HCEC 1CT (cell line): Measurements from ENCODE around the gene PHF3.
A peak's percentile ranks its signal among the peaks of the same experiment; 100 is the strongest.

Experiments
- DNase-seq: peaks from one replicate; pipeline ENCODE4 v3.0.0-alpha.2; 2017

The PHF3 gene, protein sequence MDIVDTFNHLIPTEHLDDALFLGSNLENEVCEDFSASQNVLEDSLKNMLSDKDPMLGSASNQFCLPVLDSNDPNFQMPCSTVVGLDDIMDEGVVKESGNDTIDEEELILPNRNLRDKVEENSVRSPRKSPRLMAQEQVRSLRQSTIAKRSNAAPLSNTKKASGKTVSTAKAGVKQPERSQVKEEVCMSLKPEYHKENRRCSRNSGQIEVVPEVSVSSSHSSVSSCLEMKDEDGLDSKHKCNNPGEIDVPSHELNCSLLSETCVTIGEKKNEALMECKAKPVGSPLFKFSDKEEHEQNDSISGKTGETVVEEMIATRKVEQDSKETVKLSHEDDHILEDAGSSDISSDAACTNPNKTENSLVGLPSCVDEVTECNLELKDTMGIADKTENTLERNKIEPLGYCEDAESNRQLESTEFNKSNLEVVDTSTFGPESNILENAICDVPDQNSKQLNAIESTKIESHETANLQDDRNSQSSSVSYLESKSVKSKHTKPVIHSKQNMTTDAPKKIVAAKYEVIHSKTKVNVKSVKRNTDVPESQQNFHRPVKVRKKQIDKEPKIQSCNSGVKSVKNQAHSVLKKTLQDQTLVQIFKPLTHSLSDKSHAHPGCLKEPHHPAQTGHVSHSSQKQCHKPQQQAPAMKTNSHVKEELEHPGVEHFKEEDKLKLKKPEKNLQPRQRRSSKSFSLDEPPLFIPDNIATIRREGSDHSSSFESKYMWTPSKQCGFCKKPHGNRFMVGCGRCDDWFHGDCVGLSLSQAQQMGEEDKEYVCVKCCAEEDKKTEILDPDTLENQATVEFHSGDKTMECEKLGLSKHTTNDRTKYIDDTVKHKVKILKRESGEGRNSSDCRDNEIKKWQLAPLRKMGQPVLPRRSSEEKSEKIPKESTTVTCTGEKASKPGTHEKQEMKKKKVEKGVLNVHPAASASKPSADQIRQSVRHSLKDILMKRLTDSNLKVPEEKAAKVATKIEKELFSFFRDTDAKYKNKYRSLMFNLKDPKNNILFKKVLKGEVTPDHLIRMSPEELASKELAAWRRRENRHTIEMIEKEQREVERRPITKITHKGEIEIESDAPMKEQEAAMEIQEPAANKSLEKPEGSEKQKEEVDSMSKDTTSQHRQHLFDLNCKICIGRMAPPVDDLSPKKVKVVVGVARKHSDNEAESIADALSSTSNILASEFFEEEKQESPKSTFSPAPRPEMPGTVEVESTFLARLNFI (N-terminal part only)

DNA sequence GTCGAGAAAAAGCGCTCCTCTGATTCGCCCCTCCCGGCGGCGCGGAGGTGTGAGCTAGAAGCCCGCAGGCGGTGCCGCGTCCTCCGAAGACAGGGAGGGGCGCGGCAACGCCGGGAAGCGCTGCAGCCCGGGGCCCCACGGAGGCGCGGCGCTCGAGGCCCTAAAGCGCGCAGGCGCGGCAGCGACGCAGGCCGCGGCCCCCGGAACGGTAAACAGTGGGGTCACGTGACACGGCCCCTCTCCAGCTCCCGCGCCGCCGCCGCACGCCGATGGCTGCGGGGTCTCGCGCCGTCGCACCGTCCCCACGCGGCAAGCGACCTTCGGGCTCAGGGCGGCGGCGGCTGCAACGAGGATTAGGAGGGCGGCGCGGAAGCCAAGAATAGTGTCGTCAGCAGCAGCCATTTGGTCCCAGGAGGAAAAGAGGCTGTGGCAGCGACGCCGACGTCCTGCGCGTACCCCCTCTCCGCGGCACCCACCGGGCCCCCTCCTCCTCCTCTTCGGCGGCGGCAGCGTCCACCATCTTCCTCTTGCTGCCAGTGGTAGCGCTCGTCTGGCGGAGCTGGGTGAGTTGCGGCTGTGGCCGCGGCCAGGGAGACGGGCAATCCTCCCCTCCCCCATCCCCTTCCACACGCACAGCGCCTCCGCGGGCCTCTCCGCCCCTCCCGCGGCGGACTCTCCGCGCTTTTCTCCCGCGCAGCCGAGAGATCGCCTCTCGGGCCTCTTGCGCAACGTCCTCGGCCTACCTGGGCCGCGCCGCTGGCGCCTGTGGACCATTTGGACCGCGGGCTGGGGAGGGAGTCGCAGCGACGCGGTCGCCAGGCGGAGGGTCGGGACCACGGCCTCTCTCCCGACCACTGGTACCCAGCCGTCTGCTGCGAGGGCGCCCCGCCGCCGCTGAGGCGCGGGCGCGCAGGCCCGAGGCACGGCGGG, at the start of gene PHF3:
PHF3 (plus strand) TSS at position 215 of the 930 bp plus-strand sequence. CDS start 10,750 bp downstream, outside the sequence.
- DNase-seq, result peak; percentile 89

DNA sequence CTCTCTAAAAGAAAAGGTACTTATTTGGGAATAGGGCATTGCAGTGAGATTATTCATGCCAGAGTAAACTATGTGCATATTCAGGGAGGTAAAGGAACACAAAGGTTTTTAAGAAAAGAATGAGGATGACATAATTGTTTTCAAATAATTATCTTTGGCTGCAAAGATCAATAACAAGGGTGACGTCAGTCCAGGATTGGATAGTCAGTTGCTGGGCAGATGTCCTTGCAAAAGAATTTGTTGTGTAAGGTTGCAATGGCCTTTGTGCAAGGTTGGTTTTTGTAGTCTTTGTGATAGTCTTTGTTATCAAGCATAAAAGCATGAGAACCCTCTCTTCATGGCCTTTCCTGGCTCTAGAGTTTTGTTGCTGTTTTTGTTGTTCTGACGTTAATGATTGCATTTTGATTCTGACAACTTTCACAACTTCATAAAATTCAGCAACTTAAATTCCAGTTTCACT, 45.6 kb upstream of the PHF3 start:
- no peak for DNase-seq

DNA sequence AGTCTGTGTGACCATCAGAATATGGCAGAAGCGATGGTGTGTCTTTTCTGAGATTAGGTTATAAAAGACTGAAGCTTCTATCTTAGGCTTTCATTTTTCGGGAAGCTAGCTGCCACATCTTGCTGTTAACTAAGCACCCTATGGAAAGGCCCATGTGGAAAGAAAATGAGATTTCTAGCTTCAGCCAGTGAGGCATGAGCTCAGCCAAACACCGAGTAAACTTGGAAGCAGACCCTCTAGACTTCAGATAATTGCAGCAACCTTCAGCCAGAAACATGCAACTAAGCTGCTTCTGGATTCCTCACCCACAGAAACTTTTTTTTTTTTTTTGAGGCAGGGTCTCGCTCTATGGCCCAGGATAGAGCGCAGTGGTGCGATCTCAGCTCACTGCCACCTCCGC, 42.7 kb upstream of the PHF3 start:
- DNase-seq, result no peak

DNA sequence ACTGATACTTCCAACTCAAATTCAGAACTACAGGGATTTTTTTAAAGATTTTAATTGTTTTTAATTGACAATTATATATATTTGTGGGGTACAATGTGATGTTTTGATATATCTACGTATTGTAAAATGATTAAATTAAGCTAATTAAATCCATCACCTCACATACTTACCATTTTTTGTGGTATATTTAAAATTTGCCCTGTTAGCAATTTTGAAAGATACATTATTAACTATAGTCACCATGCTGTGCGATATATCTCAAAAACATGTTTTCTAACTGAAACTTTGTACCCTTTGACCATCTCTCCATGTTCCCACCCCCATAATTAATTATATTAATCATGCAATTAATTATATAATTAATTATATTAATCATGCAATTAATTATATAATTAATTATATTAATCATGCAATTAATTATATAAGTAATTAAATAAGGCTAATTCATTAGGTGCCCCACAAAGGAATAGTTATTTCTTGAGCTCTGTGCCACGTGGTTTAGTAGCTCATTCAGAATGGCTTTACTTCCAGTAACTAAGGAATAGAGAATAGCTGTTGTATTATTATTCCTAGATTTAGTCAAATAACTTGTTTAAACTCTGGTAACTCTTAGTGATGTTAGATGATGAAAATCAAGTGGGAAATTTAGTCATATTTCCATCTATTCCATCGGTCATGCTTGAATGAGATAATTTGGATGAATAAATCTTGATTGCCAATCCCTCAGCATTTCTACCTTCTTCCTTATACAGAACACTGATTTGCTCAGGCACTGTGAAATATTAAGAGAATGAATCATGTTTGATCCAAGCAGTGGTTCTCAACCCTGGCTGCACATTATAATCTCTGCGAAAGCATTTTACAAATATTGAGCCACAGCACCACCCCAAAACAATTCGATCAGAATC, 38.2 kb upstream of the PHF3 start:
- peak; percentile 17 for DNase-seq

DNA sequence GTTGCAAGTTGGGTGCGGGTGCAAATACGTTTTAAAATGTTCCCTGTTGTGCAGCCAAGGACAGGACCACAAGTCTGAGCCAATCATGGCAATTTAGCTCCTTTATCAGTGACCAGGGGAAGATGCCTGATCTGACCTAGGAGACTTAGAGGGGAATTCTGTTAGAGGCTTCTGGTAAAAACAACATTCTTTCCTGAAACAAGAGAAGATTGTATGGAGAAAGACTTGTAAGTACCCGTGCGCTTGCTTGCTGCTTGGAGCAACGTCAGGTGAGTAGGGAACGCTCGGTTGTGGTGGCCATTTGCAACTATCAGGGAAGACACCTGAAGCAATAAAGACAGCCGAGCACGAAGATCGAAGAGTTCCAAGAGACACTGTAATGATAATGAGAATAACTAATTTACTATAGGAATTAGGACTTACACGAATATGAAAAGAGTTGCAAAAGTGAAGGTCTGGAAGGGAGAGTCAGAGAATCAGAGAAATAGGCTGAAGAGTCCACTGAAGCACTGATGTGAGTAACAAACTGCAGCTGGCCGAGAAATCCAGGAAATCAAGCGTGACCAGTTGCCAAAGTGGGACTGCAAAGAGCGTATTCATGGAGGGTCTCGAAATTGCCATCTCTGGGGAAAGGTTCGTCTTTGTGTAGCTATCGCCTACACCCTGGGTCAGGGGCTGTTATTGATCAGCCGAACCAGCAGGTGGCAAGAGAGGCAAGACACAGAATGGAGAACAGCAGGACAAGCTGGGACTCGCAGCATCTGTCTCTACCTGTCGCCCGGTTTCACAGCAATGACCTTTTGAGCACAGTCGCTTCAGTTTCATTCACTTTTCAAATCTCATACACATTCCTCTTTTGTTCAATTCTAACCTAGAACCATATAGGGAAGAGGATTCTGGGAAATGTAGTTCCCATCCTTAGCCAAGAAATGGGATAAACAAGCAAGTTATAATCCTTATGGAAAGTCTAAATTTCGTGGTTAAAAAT, 37.3 kb upstream of the PHF3 start:
- peak; percentile 49 for DNase-seq

DNA sequence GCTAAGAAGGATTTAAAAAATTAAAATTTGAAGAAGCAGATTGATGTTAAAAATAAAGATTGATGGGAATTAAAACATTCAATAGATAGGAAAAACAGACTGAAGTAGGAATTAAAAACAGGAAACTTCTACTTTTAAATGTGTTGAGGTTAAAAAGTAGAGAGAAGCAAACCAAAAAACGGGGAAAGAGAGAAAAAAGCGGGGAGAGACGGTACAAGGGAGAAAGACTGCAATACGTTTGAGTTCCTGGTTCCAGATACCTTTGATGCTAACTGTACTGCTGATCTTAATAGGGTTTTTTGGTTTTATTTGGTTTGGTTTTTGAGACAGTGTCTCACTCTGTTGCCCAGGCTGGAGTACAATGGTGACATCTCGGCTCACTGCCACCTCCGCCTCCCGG, 36.4 kb upstream of the PHF3 start:
- DNase-seq, result no peak

DNA sequence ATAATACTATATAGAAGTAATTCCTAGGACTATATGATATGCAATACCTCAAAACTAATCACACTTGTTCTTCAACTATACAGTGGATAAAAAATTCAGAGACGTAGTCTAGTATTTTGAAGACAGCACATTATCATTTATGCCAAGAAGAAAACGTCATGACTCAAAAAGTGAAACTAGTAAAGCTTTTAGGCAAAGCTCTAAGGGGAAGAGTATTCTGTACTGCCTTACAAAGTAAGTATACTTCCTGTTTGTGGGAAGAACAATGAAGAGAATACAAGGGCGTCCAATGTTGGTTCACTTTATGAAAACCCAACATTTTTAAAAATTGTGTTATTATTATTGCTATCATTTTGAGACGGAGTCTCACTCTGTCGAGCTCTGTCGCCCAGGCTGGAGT, 35.5 kb upstream of the PHF3 start:
- DNase-seq, result no peak

DNA sequence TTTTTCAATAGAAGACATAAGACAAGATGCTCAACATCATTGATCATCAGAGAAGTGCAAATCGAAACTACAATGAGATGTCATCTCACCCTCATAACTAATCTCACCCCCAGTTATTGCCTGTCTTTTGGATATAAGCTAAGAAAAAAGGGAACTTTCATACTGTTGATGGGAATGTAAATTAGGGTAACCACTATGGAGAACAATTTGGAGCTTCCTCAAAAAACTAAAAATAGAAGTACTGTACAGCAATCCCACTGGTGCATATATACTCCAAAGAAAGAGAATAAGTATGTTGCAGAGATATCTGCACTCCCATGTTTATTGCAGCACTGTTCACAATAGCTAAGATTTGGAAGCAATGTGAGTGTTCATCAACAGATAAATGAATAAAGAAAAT, 26.4 kb upstream of the PHF3 start:
- DNase-seq, result no peak

DNA sequence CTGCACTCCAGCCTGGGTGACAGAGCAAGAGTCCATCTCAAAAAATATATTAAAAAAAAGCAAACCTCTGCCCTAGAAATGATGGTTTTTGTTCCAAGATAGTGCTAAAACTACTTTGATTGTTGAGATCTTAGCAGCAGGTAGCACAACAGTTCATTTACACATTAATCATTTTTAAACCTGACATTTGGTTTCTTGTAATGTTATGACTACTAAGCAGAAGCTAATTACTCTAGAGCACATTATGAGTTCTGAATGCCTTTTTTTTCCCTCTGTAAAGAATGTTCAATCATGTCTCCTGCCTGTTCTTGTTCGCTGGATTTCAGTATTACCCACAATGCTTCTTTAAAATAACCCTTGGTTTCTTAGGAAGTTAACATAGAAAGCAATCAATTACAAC, 24.7 kb upstream of the PHF3 start:
- no peak for DNase-seq

DNA sequence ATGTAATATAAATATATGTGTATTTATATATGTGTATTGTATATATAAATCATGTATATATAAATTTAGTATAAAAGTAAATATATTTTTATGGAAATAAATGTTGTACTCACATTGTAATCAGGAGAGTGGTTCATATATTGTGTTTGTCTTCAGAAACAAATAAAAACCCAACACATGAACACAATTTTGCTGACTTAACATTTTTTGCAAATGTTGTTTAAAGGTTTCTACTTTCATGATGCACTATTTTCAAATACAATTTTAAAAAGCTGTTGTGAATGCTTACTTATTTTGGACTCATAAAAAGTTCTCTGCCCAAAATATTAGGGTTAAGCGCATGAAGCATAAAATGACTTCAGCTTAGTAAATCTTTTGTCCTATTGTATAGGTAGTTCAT, 24.0 kb upstream of the PHF3 start:
- DNase-seq, result no peak

DNA sequence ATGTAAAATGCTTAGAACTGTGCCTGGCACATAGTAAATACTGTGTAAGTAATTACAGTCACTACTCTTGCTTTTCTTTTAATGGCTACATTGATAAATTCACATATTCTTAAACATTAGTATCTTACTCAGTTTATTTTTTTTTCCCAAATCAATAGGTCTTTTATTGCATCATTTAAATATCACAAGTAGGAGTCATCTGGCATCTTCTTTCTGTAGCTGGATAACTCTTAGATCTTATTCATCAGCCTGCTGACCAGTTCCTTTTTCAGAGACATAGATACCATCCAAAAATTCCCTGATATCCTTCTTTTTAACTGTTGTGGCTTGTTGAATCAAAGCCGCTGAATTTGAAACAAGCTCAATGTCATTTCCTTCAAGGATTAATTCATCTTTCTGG, 20.0 kb upstream of the PHF3 start:
- peak; percentile 42 for DNase-seq

DNA sequence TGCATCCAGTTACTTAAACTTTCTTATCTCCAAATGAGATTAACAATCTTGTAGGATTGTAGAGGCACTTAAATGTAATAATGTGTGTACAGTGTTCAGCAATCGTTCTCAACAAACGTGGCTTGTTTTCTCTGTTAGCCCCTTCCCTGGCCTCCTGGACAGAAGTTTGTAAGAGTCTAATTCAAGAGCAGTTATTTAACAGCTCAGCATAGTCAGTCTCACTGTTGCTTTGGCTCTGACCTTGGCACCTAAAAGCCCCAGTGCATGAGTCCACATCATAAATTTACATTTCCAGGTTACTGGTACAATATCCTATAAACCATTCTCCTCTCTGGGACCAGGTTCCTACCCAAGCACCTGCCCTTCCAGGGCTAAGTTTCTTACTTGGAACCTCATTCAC, 11.5 kb upstream of the PHF3 start:
- no peak for DNase-seq

DNA sequence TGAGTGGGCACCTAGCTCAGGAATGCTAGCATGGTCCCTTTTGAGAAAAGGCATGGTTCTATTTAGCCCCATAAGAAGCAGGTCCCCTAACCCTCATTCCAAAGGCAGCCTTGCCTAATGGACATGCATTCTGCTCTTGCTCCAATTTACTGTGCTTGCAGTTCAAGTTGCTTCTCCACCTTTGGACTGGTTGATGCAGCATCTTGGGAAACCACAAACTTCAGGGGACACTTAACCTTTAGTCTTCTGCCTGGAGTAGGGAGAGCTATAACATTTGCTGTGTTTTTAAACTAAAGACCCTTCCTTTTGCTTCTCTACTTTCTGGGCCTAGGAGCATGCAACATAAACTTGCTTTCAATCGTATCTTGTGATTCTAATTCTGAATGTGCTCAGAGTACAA, 5.1 kb upstream of the PHF3 start:
- no peak for DNase-seq

DNA sequence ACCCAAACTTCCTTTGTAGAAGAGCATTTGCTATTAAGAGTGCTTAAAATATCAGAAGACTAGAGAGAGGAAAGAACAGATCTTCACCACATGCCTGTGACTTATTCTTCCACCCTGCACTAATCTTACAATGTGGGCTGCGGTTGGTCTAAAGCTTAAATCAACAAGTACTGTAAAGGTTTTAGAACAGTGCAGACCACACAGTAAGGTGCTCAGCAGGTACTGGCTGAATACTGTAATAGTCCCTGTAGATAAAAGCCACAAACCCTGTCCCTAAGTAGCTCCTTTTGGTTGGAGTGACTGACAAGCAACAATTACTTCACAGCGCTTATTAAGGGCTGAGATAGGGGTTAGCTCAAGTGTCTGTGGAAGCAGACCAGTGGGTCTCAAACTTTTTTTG, 972 bp upstream of the PHF3 start:
- DNase-seq, result no peak

DNA sequence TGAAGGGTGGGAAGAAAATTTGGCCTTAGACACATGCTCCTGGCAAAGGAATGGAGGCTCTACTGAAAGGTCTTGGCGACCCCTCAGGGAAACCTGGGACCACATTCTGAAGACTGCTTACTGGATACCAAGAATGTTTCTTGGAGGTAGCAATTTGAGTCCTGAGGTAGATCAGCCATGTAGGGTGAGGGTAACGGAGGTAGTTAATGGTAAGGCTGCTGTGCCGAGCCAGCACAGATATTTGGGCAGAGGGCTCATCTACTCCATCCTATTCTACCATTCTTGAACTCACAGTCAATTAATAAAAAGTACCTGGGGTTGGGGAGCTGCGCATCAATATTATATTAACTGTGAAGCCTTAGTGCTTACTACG, 401 bp upstream of the PHF3 start:
- no peak for DNase-seq

DNA sequence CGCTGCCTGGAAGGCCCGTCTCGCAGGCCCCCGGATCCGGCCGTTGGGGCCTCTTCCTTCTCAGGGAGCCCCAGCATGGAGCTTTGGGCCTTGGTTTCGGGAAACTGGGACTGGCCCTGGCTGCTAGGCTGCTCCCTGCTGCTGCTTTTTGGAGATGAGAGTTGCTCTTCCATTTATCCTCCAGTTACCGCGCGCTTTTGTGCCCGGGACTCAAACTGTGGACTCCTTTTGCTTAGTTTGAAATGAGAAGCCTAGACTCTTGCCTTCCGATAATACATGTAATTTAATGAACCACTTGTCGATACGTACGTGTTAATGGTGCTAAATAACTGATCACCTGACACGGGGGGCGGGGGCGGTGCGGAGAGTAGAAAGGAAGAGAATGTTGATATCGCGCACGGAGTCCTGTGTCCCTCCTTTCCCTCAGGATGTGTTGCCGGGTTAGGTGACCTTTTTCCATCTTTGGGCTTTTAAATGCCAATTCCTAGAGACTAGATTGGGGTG, 968 bp downstream of the PHF3 start:
- DNase-seq, result peak; percentile 20

DNA sequence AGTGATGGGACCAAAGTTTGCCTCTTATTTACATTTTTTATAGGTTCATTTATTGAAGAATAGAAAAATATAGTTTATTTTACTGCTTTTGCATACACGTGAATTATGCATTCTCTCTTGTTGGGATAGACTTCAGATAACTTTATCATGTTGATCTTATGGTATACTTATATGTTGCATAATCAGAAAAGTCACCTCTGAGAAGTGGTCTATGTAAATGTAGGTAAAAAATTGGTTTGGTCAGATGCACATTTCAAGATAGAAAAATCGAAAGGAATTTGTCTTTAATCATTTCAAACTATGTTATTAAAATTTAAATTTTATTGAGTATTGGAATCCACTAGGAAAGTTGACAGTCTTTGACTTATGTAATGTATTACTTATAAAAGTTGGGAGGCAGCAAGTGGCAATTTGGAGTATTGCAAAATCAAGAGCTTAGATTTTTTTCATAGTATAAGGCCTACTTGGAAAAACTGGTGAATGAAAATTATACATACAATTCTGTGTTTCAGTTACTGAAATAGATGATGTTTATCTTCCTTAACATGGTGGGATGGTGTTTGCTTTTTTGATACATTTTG, 2.4 kb downstream of the PHF3 start:
- DNase-seq, result peak; percentile 15

DNA sequence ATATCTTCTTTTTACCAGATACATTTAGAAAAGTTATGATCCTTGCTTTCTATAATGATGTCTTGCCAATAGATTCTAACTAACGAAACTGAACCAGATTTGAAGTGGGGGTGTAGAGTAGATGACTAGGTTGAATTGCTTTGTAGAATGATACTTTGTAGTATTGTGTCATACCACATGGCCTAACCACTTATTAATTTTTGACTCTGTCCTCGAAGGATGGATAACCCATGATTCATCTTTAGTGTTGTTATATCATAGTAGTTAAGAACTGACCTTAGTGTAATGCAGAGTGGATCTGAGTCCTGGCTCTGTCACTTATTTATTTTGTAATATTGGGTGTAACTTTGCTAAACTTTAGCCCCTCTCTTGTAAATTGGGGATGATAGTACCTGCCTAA, 4.5 kb downstream of the PHF3 start:
- DNase-seq, result peak; percentile 88

DNA sequence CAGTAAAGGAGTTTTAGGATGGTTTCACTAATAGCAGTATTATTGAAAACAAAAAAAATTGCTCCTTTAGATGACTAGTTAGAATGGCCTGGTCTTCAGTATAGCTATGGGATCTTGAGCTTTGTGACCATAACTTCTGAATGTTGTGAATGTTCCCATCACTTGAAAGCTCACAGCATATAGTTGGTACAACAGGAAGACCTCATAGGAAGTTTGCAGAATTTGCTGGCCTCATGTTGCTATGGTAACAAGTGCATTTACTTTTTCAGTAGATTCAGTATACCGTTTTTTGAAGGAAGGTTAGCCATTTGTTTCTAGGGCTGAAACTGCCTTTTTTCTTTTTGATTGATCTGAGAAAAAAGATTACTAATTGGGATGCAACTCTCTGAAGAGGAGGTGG, 8.3 kb downstream of the PHF3 start:
- no peak for DNase-seq
